Measurements from ENCODE around the gene TUBD1. TPM values are rescaled to one million over a fixed set of nuclear protein-coding genes. Genes with fewer than 3 reads are reported as not detected.

Gene TUBD1
- total and polyA plus RNA-seq, 2 of the 13 experiments (the other 11 are each of a cell fraction or from before 2014, with no cell fraction given): 18.2 to 25.9 TPM

DNA sequence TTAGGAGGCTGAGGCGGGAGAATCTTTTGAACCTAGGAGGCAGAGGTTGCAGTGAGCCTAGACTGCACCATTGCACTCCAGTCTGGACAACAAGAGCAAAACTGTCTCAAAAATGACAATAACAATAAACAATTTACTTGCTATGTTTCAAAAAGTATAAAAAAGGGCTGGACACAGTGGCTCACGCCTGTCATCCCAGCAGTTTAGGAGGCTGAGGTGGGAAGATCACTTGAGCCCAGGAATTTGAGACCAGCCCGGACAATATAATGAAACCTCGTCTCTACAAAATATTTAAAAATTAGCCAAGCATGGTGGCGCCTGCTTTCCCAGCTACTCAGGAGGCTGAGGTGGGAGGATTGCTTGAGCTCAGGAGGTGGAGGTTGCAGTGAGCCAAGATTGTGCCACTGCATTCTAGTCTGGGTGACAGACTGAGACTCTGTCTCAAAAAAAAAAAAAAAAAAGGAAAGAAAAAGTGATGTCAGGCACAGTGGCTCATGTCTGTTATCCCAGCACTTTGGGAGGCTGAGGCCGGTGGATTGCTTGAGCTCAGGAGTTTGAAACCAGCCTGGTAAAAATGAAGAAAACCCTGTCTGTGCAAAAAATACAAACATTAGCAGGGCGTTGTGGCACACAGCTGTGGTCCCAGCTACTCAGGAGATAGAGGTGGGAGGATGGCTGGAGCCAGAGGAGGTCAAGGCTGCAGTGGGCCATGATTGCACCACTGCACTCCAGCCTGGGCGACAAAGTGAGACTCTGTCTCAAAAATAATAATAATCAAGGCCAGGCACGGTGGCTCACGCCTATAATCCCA, 38.6 kb downstream of the TUBD1 start (continued):
- TF ChIP-seq, protein P1, sequence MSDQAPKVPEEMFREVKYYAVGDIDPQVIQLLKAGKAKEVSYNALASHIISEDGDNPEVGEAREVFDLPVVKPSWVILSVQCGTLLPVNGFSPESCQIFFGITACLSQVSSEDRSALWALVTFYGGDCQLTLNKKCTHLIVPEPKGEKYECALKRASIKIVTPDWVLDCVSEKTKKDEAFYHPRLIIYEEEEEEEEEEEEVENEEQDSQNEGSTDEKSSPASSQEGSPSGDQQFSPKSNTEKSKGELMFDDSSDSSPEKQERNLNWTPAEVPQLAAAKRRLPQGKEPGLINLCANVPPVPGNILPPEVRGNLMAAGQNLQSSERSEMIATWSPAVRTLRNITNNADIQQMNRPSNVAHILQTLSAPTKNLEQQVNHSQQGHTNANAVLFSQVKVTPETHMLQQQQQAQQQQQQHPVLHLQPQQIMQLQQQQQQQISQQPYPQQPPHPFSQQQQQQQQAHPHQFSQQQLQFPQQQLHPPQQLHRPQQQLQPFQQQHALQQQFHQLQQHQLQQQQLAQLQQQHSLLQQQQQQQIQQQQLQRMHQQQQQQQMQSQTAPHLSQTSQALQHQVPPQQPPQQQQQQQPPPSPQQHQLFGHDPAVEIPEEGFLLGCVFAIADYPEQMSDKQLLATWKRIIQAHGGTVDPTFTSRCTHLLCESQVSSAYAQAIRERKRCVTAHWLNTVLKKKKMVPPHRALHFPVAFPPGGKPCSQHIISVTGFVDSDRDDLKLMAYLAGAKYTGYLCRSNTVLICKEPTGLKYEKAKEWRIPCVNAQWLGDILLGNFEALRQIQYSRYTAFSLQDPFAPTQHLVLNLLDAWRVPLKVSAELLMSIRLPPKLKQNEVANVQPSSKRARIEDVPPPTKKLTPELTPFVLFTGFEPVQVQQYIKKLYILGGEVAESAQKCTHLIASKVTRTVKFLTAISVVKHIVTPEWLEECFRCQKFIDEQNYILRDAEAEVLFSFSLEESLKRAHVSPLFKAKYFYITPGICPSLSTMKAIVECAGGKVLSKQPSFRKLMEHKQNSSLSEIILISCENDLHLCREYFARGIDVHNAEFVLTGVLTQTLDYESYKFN (CRISPR knock-in tag; conservative IDR thresholded peaks at IDR 0.05): peak; percentile 77
- peak; percentile 55 for TF ChIP-seq ZMYM4 (CRISPR knock-in tag; IDR thresholded peaks at IDR 0.05)
- TF ChIP-seq, protein P2, sequence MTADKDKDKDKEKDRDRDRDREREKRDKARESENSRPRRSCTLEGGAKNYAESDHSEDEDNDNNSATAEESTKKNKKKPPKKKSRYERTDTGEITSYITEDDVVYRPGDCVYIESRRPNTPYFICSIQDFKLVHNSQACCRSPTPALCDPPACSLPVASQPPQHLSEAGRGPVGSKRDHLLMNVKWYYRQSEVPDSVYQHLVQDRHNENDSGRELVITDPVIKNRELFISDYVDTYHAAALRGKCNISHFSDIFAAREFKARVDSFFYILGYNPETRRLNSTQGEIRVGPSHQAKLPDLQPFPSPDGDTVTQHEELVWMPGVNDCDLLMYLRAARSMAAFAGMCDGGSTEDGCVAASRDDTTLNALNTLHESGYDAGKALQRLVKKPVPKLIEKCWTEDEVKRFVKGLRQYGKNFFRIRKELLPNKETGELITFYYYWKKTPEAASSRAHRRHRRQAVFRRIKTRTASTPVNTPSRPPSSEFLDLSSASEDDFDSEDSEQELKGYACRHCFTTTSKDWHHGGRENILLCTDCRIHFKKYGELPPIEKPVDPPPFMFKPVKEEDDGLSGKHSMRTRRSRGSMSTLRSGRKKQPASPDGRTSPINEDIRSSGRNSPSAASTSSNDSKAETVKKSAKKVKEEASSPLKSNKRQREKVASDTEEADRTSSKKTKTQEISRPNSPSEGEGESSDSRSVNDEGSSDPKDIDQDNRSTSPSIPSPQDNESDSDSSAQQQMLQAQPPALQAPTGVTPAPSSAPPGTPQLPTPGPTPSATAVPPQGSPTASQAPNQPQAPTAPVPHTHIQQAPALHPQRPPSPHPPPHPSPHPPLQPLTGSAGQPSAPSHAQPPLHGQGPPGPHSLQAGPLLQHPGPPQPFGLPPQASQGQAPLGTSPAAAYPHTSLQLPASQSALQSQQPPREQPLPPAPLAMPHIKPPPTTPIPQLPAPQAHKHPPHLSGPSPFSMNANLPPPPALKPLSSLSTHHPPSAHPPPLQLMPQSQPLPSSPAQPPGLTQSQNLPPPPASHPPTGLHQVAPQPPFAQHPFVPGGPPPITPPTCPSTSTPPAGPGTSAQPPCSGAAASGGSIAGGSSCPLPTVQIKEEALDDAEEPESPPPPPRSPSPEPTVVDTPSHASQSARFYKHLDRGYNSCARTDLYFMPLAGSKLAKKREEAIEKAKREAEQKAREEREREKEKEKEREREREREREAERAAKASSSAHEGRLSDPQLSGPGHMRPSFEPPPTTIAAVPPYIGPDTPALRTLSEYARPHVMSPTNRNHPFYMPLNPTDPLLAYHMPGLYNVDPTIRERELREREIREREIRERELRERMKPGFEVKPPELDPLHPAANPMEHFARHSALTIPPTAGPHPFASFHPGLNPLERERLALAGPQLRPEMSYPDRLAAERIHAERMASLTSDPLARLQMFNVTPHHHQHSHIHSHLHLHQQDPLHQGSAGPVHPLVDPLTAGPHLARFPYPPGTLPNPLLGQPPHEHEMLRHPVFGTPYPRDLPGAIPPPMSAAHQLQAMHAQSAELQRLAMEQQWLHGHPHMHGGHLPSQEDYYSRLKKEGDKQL (CRISPR knock-in tag; IDR thresholded peaks at IDR 0.05; ENCODE audit: low read depth): peak; percentile 75; the same call in 1 of the 2 replicates
- 0 out of 2 replicates have a peak, but pooled peaks have one; percentile 54 for TF ChIP-seq AHR (CRISPR knock-in tag; IDR thresholded peaks at IDR 0.05)
- 0 out of 2 replicates have a peak, but pooled peaks have one; percentile 22 for TF ChIP-seq NCOR1 (IDR thresholded peaks at IDR 0.05; ENCODE audit: borderline replicate concordance, low read length)
- TF ChIP-seq HNF4A (CRISPR knock-in tag; IDR thresholded peaks at IDR 0.05): peak; percentile 80
- 0 out of 2 replicates have a peak, but pooled peaks have one; percentile 40 for TF ChIP-seq ZKSCAN8 (CRISPR knock-in tag; IDR thresholded peaks at IDR 0.05; ENCODE audit: borderline replicate concordance)
- TF ChIP-seq MAFK (conservative IDR thresholded peaks at IDR 0.05 in 1 of 2, IDR thresholded peaks at IDR 0.05 in 1 of 2; ENCODE audit: low read length in 2 of 2): 0 out of 4 replicates have a peak, but pooled peaks of 1 of the 2 experiments have one; percentile 5
- TF ChIP-seq ZNF792 (CRISPR knock-in tag; IDR thresholded peaks at IDR 0.05): peak; percentile 40; the same call in 1 of the 2 replicates
- 0 out of 2 replicates have a peak, but pooled peaks have one; percentile 57 for TF ChIP-seq ZNF564 (CRISPR knock-in tag; IDR thresholded peaks at IDR 0.05)
- peak; percentile 34 for TF ChIP-seq POLR2AphosphoS5 (IDR thresholded peaks at IDR 0.05; ENCODE audit: low read depth, low read length)
- TF ChIP-seq ZBTB3 (CRISPR knock-in tag; IDR thresholded peaks at IDR 0.05; ENCODE audit: borderline replicate concordance, low read depth): peak; percentile 26; the same call in 1 of the 2 replicates
- TF ChIP-seq SNAI1 (CRISPR knock-in tag; IDR thresholded peaks at IDR 0.05; ENCODE audit: borderline replicate concordance): 0 out of 2 replicates have a peak, but pooled peaks have one; percentile 40
- TF ChIP-seq, protein P3, sequence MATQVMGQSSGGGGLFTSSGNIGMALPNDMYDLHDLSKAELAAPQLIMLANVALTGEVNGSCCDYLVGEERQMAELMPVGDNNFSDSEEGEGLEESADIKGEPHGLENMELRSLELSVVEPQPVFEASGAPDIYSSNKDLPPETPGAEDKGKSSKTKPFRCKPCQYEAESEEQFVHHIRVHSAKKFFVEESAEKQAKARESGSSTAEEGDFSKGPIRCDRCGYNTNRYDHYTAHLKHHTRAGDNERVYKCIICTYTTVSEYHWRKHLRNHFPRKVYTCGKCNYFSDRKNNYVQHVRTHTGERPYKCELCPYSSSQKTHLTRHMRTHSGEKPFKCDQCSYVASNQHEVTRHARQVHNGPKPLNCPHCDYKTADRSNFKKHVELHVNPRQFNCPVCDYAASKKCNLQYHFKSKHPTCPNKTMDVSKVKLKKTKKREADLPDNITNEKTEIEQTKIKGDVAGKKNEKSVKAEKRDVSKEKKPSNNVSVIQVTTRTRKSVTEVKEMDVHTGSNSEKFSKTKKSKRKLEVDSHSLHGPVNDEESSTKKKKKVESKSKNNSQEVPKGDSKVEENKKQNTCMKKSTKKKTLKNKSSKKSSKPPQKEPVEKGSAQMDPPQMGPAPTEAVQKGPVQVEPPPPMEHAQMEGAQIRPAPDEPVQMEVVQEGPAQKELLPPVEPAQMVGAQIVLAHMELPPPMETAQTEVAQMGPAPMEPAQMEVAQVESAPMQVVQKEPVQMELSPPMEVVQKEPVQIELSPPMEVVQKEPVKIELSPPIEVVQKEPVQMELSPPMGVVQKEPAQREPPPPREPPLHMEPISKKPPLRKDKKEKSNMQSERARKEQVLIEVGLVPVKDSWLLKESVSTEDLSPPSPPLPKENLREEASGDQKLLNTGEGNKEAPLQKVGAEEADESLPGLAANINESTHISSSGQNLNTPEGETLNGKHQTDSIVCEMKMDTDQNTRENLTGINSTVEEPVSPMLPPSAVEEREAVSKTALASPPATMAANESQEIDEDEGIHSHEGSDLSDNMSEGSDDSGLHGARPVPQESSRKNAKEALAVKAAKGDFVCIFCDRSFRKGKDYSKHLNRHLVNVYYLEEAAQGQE (IDR thresholded peaks at IDR 0.05; ENCODE audit: borderline replicate concordance in 1 of 2, low read depth in 1 of 2, low read length in 2 of 2): peak in 1 of 2 experiments; percentile 24; a peak in 1 of 4 replicates
- TF ChIP-seq PPARG (CRISPR knock-in tag; conservative IDR thresholded peaks at IDR 0.05): peak; percentile 80
